H1 (cell line): ENCODE data around the gene FHIT. TPM values are rescaled to one million over a fixed set of nuclear protein-coding genes. Genes with fewer than 3 reads are reported as not detected.

Experiments
- ATF3 ChIP-seq: IDR thresholded peaks from 2 replicates; pipeline ENCODE4 v1.6.1; 2011; ENCODE audit warnings: low read depth, mild to moderate bottlenecking, low read length; ENCODE audit not compliant: insufficient read depth
- BACH1 ChIP-seq: IDR thresholded peaks from 2 replicates; pipeline ENCODE4 v1.6.1; 2012; ENCODE audit warnings: low read length, improper control_type of control experiment
- CBX5 ChIP-seq: fragments of 300-800, 300-1000 bp; sonication (generic); IDR thresholded peaks from 2 replicates; pipeline ENCODE4 v1.7.1; 2016; ENCODE audit warnings: antibody characterized with exemption, low read length, low read depth
- CEBPB ChIP-seq: IDR thresholded peaks from 2 replicates; pipeline ENCODE4 v1.6.1; 2012; ENCODE audit warnings: low read depth, low read length
- EZH2 ChIP-seq: fragments of 200-600 bp; sonication (generic); IDR thresholded peaks from 2 replicates; pipeline ENCODE4 v1.7.1; 2012; ENCODE audit warnings: low read depth, mild to moderate bottlenecking, moderate library complexity, low read length, inconsistent platforms; ENCODE audit not compliant: severe bottlenecking
- GABPA ChIP-seq: IDR thresholded peaks from 2 replicates; pipeline ENCODE4 v1.6.1; 2011; ENCODE audit warnings: mild to moderate bottlenecking, low read length, moderate library complexity, borderline replicate concordance; ENCODE audit not compliant: insufficient read depth
- GTF2F1 ChIP-seq: IDR thresholded peaks from 2 replicates; pipeline ENCODE4 v1.6.1; 2012; ENCODE audit warnings: low read depth, low read length, improper control_type of control experiment, borderline replicate concordance
- SP1 ChIP-seq: IDR thresholded peaks from 2 replicates; pipeline ENCODE4 v1.6.1; 2011; ENCODE audit warnings: low read depth, low read length
- YY1 ChIP-seq: IDR thresholded peaks from 2 replicates; pipeline ENCODE4 v1.6.1; 2011; ENCODE audit warnings: low read depth, mild to moderate bottlenecking, low read length
- polyA plus RNA-seq, 7 experiments: library from polyadenylated mRNA; depleted of rRNA in 3 of 7; stranded (reverse) in 5 of 7; unstranded in 2 of 7; fragments of >200 nt in 5 of 7; fragments of 200-250 nt in 2 of 7; gene quantifications; 1 replicate in 5 of 7; 2 replicates in 1 of 7; 4 replicates in 1 of 7; pipeline versions ENCODE4 v1.2.1 to v1.2.3, GENCODE V29; 2011 to 2013; ENCODE audit warnings: missing spikeins in 2 of 7, mixed read lengths in 2 of 7
- total RNA-seq: library from RNA; stranded (reverse); fragmentation: NEBNext Ultra II Directional; extraction: Animal tissue kit (Norgen Biotek cat#: 25700); gene quantifications from 2 replicates; pipeline ENCODE4 v1.2.1, GENCODE V29; 2021
- TF ChIP-seq, protein P1 (sequence below): IDR thresholded peaks from 2 replicates; pipeline ENCODE4 v1.6.1; 2012; ENCODE audit warnings: inconsistent platforms

The FHIT gene
- total and polyA plus RNA-seq, 2 of the 8 experiments (the other 6 are each of a cell fraction or from before 2014, with no cell fraction given) = 1.2 to 3.2 TPM

GRCh38 chr3:59784164-59784563 lies 1467.1 kb downstream of the FHIT start (continued):
- TF ChIP-seq BACH1 (no peak), YY1 (no peak), GABPA (no peak), GTF2F1 (no peak), SP1 (no peak), CEBPB (no peak), CBX5 (no peak), ATF3 (no peak), EZH2 (no peak)
- TF ChIP-seq, protein P1, sequence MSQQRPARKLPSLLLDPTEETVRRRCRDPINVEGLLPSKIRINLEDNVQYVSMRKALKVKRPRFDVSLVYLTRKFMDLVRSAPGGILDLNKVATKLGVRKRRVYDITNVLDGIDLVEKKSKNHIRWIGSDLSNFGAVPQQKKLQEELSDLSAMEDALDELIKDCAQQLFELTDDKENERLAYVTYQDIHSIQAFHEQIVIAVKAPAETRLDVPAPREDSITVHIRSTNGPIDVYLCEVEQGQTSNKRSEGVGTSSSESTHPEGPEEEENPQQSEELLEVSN = no peak
